CMK (cell line): Measurements from ENCODE around the gene SMPD2.
A peak's percentile ranks its signal among the peaks of the same experiment; 100 is the strongest.

Experiments
- DNase-seq: peaks from one replicate; pipeline ENCODE4 v3.0.0-alpha.2; 2010; ENCODE audit warnings: low read depth

The SMPD2 gene

DNA sequence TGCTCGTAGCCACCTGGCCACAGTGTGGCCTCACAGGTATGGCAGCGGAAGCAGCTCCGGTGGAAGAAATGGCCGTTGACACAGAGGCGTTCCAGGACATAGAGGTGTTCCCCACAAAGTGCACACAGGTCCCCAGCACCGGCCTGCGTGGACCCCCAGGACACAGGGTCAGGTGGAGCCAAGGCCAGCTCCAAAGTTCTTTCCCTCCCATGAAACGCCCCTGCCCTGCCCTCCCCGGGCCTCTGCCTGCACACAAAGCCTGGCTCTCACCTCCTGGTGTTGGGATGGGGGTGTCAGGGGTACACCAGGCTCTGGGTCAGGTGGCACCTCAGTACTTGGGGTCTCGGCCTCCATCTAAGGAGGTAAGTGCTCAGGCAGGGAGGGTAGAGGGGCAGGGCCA, 6.6 kb downstream of the SMPD2 start:
- DNase-seq, result no peak

DNA sequence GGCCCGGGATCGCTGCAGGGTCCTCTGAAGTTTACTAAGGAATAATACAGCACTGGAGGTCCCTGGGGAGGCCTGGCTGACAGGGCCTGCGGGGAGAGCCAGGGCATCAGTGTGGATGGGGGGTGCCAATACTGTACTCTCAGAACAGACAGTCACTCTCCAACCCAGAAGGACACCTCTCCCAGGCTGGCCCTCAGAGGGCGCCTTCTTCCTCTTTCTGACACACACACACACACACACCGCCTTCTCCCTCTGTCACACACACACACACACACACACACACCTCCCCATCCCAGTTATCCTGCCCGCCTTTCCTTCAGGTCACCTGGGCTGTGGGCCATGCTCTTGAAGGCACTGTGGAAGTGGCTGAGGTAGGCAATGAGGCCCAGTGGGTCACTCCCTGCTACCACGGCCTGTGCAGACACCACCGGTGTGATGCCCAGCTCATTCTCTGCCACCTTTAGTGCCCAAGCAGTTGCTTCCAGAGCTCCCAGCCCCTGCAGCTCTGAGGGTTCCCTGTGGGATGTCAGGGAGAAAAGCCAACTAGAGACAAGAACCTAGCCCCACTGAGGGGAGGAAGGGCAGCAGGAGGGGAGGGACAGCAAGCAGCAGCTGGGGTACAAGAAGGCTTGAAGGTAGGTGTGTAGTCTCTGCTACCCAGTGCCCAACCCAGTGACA, 7.5 kb downstream of the SMPD2 start:
- DNase-seq, result no peak

- DNase-seq, result no peak
These were observed 8.1 kb downstream of the SMPD2 start for GRCh38 chr6:109448615-109449014.

- no peak for DNase-seq
These were observed 8.7 kb downstream of the SMPD2 start for GRCh38 chr6:109449064-109449794.

DNA sequence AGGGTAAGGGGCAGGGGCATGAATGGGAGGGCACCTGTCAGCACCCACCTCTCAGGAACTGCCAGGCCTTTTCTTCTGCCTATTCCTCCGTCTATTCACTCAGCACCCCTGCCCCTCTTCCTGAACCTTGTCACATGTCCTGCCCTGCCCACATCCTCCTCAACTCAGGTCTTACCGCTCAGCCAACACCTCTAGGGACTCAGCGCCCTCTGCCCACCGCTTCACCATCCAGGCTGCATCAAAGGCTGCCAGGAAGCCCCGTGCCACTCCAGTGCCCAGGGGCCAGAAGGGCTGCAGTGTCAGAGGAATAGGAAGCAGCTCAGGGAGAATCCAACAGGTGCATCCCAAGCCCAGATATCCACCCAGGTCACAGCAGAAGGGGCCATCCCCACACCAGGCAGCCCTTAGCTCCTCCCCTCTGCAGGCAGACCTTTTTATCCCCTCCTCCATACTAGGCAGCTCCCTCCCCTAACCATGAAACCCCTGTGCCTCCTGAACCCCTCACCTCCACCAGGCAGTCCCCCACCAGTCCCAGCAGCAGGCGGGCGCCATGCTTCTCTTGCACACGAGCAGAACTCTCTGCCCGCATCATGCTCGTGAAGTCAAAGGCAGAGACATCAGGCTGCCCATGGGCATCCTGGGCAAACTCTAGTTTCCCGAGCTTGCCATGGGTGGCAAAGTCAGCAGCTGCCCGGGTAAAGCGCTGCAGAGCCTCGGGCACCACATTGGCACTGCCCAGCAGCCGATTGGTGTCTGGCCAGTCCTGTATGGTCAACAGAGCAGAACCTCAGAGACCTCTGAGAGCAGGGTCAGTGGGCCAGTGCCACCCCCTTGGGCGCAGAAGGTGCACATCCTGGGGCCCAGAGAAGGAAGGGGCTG, 9.5 kb downstream of the SMPD2 start:
- DNase-seq, result no peak

- DNase-seq, result no peak
These were observed 10.3 kb downstream of the SMPD2 start for GRCh38 chr6:109450801-109451200.

DNA sequence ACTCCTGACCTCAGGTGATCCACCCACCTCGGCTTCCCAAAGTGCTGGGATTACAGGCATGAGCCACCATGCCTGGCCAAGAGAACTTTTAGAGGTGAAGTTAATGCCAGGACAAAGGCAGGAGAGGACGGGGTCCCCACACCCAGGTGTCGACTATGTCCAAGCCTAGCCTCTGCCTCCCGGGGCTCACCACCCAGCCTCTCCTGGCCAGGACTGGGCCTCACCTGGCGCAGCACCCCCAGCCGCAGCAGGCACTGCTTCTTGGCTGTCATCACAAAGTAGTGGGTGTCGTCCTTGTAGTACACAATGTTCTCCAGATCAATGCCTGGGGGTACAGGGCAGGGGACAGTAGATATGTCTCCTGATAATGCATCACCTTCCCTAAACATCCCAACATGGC, 10.9 kb downstream of the SMPD2 start:
- no peak for DNase-seq

DNA sequence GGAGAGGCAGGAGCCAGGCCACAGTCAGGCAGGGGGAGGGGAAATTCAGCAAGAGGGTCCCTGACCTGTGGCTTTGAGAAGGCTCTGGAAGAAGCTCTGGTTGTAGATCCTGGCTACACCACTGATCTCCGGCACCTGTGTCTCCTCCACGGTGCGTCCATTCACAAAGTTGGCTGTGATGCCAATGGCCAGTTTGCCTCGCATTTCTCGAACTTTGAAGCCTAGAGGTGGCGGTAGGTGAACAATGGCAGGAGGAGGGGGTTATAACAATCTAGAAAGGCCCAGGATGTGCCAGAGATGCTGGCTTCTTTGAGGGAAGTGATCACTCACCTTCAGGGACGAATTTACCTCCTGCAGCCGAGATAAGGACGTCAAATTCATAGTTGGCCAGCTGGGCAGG, 11.7 kb downstream of the SMPD2 start:
- no peak for DNase-seq

- no peak for DNase-seq
These were observed 12.6 kb downstream of the SMPD2 start for GRCh38 chr6:109453156-109453555.

GRCh38 chr6:109453594-109454495, 13.3 kb downstream of the SMPD2 start:
- DNase-seq, result no peak

- peak; percentile 21 for DNase-seq
These were observed 14.2 kb downstream of the SMPD2 start for GRCh38 chr6:109454496-109455436.

GRCh38 chr6:109455437-109456110, 15.1 kb downstream of the SMPD2 start, which contains the start of gene MICAL1:
Gene MICAL1 (minus strand): TSS chr6:109455772. CDS start chr6:109454196, 1,576 bp downstream.
- DNase-seq, result peak; percentile 48

DNA sequence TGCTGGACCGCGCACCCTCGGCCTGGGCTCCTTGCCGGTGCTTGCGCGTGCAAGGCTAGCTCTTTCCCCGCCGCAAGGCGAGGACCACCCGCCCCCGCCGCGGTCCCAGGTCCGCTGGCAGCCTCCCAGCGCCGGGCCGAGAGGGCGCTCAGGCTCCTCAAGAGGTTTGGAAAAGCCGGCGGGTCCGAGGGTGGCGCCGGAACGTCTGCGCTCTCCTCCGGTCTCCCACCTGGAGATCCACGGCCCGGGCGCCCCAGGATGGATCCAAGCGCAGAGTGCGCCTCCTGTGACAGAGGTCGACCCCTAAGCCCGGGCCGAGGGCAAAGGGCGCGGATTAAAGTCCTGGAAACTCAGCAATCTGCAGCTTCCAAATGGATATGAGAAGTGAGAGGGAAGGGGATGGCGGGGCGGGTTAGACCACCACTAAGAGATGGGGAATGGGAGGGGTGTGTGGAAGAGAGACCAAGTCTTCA, 15.6 kb downstream of the SMPD2 start:
- no peak for DNase-seq

- no peak for DNase-seq
These were observed 16.4 kb downstream of the SMPD2 start for GRCh38 chr6:109456710-109457561.

- no peak for DNase-seq
These were observed 17.1 kb downstream of the SMPD2 start for GRCh38 chr6:109457562-109457996.

GRCh38 chr6:109458774-109459531, 18.4 kb downstream of the SMPD2 start:
- DNase-seq, result no peak

DNA sequence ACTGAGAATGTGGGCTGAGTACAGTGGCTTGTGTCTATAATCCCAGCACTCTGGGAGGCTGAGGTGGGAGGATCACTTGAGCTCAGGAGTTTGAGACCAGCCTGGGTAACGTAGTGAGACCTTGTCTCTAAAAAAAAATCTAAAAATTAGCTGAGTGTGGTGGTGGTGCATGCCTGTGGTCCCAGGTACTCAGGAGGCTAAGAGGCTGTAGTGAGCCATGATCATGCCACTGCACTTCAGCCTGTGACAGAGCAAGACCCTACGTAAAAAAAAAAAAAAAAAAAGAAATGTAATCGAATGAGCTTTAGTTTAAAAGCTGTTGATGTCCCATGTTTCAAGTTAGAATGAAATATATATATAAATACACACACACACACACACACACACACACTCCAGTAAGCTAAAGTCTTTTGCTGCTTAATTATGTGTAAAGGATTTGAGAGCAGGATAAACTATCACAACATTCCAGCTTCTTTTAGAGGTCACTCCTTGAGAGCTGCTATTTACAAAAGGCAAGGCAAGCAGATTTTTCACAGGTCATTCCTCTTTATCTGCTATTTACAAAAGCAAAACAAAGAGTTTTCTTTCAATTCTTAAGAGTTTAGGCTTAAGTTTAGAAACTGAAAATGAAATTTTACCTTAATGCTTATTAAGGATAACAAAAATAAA, 19.8 kb downstream of the SMPD2 start:
- no peak for DNase-seq
